ENCODE data around the gene MYLIP. TPM values are rescaled to one million over a fixed set of nuclear protein-coding genes. Genes with fewer than 3 reads are reported as not detected.
A peak's percentile ranks its signal among the peaks of the same experiment; 100 is the strongest.

Gene MYLIP
- total and polyA plus RNA-seq, 11 donors, result 6.6 to 19.9 (median 12.4) TPM

GRCh38 chr6:16184129-16184528 lies 55.2 kb downstream of the MYLIP start:
- DNase-seq, result peak in 1 of 5 donors; percentile 29
- peak in 3 of 4 donors; percentile 36 to 63 (median 57) for ATAC-seq
- H3K27me3 ChIP-seq, result peaks cover 0 to 4% (median 0%) of the 10 kb centered on the region in 9 donors
- H3K4me3 ChIP-seq, result no peak overlapping the region
- 27 to 35% (median 32%) methylated on average over 3 of the region's 3 CpGs for WGBS, 4 donors
- intact Hi-C loops (cut with DNase I), result loop anchor here in 6 of 10 donors (5.0 to 10.0 kb wide), 3 partner anchors 49 to 492 kb away; no protein-coding TSS in a partner anchor
- peaks cover 0 to 9% (median 4%) of the 10 kb centered on the region in 12 donors for H3K4me1 ChIP-seq
- H3K9me3 ChIP-seq, result no peaks in the 10 kb centered on the region
- no peak overlapping the region for H3K27ac ChIP-seq
- no peaks in the 10 kb centered on the region for H3K36me3 ChIP-seq
- peak in 10 of 12 donors; percentile 5 to 45 (median 20) for TF ChIP-seq CTCF (IDR thresholded peaks at IDR 0.05)
- no peak for TF ChIP-seq POLR2A (IDR thresholded peaks at IDR 0.05)

GRCh38 chr6:16184551-16184950 lies 55.7 kb downstream of the MYLIP start:
- TF ChIP-seq CTCF (IDR thresholded peaks at IDR 0.05), result no peak
- TF ChIP-seq POLR2A (IDR thresholded peaks at IDR 0.05), result no peak
- H3K4me3 ChIP-seq, result no peak overlapping the region
- H3K27ac ChIP-seq, result no peak overlapping the region
- WGBS, 4 donors, result 90 to 96% (median 92%) methylated on average over 3 of the region's 3 CpGs
- intact Hi-C loops (cut with DNase I), result loop anchor here in 6 of 10 donors (5.0 to 10.0 kb wide), 3 partner anchors 50 to 492 kb away; no protein-coding TSS in a partner anchor
- no peak for DNase-seq
- no peak for ATAC-seq
- no peaks in the 10 kb centered on the region for H3K36me3 ChIP-seq
- H3K4me1 ChIP-seq, result peaks cover 0 to 9% (median 4%) of the 10 kb centered on the region in 12 donors
- H3K9me3 ChIP-seq, result no peaks in the 10 kb centered on the region
- peaks cover 0 to 4% (median 0%) of the 10 kb centered on the region in 9 donors for H3K27me3 ChIP-seq

- ATAC-seq (no peak), DNase-seq (no peak)
- no peak overlapping the region for H3K4me3 ChIP-seq
- intact Hi-C loops (cut with DNase I), result loop anchor here in 3 of 10 donors (5.0 to 10.0 kb wide), 2 partner anchors 52 to 495 kb away; no protein-coding TSS in a partner anchor
- TF ChIP-seq POLR2A (IDR thresholded peaks at IDR 0.05), result no peak
- no peak for TF ChIP-seq CTCF (IDR thresholded peaks at IDR 0.05)
- H3K9me3 ChIP-seq, result no peaks in the 10 kb centered on the region
- H3K36me3 ChIP-seq, result no peaks in the 10 kb centered on the region
- H3K27ac ChIP-seq, result no peak overlapping the region
- WGBS, 4 donors, result 90 to 97% (median 93%) methylated on average over 2 of the region's 2 CpGs
- H3K27me3 ChIP-seq, result peaks cover 0 to 3% (median 0%) of the 10 kb centered on the region in 9 donors
- peaks cover 0 to 9% (median 4%) of the 10 kb centered on the region in 12 donors for H3K4me1 ChIP-seq
Observed at GRCh38 chr6:16187176-16187575, 58.3 kb downstream of the MYLIP start.

GRCh38 chr6:16190214-16190613 lies 61.3 kb downstream of the MYLIP start:
- DNase-seq (no peak), ATAC-seq (no peak)
- H3K27ac ChIP-seq, result no peak overlapping the region
- TF ChIP-seq CTCF (IDR thresholded peaks at IDR 0.05) (no peak), POLR2A (IDR thresholded peaks at IDR 0.05) (no peak)
- H3K4me3 ChIP-seq, result no peak overlapping the region
- WGBS, 4 donors, result 75 to 85% (median 80%) methylated on average over 1 of the region's 1 CpG
- peaks cover 0 to 12% (median 0%) of the 10 kb centered on the region in 9 donors for H3K27me3 ChIP-seq
- H3K36me3 ChIP-seq, result no peaks in the 10 kb centered on the region
- intact Hi-C loops (cut with DNase I), result no loop called here
- H3K9me3 ChIP-seq, result no peaks in the 10 kb centered on the region
- H3K4me1 ChIP-seq, result peaks cover 0 to 6% (median 0%) of the 10 kb centered on the region in 12 donors
